Midbrain (tissue), 1 donor: ENCODE measurements around the gene SERP2.

Source experiments
- DNase-seq: peaks from one replicate; lab custom pipeline; 2025; lab: John Stamatoyannopoulos, UW

SERP2 gene

DNA sequence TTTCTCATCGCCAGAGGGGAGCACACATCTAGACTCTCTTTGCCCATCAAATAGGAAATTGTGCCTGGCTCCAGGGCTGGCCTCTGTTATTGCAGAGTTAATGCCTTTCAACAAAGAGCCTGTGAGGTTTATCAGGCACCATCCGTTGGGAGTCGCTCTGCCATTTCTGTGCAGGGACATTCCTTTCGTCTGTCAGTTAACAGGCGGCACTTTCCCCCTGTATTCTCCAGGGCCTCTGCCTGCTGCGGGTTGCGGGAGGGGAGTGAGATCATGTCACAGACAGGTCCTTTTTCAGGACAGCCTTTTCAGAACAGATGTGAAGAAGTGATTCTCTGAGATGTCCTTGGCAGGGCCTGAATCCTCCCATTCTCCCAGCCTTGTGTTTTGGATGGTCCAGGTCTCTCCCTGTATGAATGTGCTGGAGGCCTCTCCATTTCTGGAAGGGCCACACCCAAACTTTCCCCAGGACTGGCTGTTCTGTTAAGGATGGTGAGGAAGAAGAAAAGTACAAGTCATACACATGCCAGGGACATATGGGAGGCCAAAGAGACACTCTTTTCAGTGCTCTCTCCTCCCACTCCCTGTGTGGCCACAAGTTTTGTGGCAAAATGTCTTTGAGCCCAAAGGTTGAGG lies 14.9 kb downstream of the SERP2 start:
- no peak for DNase-seq

DNA sequence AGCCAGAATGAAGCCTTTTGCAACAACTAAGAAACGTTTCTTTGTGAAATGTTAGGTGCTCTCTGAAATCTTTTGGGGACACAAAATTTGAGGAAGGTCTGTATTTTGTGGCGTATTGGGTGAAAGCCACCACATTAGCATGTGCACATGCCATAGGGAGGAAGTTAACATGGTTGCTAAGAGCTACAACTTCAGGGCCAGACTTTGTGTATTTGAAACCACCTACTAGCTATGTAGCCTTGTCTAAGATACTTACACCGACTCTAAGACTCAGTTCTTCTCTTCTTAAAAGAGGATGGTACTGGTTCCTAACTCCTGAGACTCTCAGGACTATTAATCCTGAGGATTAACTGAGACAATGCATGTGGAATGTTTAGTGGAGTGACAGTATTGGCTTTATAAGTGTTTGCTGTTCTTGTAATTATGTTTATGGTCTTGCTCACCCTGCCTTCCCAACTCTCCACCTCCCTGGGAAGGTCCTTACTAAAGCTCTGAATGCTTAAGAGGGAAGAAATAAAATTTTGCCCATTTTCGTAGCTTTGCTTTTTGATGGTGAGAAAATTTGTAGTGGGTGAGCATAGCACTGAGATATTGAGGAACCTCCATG lies 15.5 kb downstream of the SERP2 start:
- no peak for DNase-seq

DNA sequence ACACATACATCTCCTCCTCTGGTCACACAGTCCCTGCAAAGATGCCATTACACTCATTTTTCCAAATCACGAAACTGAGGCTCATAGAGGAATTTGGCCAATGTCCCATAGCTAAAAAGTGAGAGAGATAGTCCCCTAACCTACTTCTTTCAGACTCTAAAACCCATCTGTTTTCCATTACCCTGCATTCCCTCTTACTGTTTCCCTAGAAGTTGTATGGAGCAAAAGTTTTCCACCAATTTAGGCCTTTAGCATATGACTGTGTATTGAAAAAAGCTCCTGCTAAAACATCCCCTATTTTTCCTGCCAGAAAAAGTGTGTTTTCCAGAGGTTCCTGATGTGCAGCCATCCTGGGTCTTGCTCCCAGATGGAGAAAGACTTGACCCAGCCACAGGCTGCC lies 16.3 kb downstream of the SERP2 start:
- no peak for DNase-seq

DNA sequence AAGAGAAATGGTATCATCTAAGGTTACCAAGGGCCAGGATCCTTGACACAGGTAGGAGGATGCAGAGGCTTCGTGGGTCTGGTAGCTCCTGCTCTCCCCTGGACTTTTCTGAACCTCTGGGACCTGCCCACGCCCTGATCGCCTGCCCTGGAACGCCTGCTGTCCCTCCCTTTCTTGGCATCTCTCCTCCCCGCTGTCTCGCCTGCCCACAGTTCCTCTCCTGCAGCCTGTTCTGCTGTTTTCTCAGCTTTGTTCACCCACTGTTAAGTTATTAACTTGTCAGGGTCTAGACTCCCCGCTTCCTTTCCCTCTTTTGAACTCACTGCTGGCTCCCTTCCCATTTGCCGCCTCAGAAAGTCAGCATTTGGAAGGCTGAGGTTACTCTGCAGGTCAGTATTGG lies 19.8 kb downstream of the SERP2 start:
- DNase-seq = no peak

DNA sequence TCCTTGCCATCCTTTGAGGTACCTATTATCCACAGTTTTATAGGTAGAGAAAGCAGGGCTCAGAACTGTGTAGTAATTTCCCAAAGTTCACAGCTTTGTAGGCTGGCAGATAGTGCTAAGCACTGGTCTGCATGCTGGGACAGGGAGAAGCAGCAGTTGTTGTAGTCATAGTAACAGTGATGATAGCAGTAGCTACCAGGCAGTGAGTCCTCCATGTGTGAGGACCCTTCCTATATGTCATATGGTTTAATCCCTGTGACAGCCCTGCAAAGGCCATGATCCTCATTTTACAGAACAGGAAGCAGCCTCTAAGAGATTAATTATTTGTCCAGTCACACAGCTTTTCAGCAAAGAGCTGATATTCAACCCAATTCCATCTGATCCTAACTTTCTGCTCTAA lies 21.0 kb downstream of the SERP2 start:
- DNase-seq = no peak

DNA sequence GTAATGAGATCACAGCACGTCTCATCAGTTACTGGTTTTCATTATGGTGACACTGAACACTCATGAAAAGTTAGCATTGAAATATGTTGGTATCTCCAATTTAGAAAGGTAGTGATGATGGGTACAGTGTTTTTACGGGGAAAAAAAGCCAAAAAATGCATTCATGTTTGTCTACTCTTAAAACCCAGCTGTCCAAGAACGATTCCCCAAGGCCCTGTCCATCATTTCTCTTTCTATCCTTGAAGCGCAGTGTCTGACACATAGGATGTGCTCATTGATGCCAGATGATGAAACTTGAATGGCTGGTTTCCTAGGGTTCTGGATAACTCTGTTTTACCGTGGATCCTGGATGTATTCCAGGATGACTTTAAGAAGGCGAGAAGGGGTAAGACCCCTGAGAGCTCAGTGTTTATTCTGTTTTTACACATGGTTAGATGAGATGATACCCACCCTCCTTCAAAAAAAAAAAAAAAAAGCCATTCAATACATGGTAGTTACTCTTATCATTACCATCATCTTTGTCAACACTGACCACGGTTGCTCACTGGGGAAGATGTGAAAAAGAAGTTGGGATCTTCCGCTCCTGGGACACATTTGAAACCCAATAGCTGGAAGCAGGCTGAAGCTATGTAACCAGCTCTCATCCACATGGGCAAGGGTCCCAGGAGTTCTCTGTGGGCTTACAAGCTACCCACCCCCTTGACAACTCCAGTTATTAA lies 22.5 kb downstream of the SERP2 start:
- DNase-seq = no peak

DNA sequence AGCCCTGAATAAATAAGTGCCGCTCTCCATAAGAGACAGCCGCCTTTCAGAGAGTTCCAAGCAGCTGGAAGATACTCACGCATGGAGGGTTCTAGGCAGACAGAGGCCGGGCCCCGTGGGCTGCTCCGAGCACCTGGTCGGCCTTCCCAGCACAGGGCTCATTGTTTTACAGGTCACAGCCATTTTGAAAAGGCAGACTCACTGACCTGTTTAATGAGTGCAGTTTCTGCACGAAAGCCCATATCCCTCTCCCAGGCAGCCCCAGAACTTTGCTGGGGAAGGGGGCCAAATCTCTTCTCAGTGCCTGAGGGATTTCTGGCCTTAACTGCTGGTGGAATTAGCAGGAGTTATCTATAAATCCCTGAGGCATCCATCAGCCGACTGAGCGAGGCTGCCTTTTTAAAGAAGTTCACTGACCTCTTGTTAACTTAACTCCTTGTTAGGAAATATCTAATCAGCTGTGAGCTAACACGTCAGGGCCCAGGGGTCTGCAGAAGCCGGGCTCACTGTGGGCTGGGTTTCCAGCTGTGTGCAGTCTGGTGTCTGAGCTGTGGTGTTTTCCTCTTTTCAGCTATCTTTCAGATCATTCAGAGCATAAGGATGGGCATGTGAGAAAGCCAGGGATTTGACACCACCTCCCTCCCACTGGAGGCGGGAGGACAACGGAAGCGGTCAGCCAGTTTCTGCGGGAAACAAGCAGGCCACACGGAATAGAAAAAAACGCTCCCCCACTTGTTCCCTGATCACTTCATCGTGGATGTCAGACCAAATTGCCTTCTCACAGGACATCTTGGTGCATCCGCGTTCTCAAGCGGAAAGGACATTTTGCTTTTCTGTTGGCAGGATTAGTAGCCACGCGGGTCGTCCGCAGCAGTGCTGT lies 23.3 kb downstream of the SERP2 start:
- peak; percentile 34 for DNase-seq

DNA sequence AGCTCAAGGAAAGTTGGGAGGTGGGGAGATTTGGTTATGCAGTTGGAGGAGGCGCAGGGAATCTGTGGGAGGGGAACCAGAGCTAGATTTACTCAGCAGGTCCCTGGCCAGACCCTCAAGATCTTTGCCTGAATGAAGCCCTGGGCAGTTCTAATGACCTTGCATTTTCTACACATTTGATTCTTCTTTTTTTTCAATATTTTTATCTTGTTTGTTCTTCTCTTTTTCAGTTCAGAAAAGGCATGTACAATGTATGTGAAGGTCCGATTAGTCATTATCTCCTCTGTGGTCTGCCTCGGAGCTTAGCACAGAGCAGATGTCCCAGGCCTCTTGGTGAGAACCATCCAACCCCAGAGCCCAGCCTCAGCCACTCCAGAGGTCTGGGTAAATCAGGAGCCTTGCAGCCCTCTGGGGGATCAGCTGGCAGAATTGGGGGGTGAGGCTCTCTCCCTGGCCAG lies 24.2 kb downstream of the SERP2 start:
- DNase-seq = no peak

DNA sequence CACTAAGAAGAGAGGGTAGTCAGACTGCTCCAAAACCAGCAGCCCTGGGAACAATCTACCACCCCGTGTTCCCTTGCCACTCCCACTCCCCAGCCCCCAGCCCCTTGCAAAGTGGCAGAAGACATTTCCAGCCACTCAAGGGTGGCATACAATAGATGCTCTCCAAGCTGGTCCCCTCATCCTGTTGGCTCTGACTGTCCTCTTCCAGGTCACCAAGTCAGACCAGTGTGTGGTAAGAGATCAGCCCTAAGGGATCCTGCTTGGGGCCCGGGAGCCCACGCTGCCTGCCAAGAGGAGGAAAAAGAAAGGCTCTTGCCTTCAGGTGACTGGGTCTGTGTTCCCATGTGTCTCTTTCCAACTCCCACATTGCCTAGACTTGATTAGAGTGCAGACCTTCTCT lies 25.0 kb downstream of the SERP2 start:
- DNase-seq = no peak

DNA sequence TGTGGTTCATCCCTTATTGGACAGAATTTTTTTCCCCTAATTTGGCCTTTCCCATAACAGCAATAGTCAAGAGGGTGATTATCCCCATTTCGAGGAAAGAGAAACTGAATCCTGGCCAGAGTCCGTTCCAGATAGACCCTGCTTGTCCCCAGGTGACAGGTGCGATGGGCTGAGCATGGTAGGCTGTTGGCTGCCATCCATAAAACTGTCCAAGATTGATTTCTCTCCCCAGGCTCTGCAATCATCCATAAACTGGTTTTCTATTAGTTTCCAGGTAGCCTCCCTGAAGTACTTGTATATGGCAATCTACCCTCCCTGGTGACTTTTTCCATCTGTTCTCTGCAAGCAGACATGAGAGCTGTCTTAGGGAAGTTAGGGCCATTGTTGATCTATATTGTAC lies 25.4 kb downstream of the SERP2 start:
- DNase-seq = no peak

DNA sequence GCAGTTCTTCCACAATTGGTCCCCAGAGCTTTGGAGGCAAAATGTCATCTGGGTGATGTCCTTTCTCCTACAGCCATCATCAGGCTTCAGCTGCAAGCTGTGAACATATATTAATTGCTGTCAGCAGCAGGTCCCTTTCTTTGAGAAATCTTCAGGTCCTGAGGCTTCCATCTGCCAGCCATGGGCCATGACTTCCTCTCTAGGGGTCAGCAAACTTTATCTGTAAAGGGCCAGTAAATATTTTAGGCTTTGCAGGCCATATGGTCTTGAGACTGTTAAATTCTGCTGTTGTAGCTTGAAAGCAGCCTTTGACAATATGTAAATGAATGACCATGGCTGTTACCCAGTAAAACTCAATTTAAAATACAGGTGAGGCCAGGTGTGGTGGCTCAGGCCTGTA lies 27.1 kb downstream of the SERP2 start:
- no peak for DNase-seq

DNA sequence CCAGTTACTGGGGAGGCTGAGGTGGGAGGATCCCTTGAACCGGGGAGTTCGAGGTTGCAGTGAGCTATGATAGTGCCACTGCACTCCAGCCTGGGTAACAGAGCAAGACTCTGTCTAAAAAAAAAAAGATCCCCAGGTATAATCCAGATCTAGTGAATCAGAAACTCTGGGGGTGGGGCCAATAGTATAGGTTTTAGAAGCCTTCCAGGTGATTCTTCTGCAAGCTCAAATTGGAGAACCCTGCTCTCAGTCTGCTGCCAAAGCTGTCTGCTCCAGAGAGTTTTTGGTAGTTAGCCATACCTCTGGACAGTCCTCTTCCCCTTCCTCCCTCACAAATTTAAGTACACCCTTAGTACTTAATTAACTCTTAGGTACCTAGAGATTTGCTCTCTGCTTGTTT lies 28.0 kb downstream of the SERP2 start:
- DNase-seq = no peak

DNA sequence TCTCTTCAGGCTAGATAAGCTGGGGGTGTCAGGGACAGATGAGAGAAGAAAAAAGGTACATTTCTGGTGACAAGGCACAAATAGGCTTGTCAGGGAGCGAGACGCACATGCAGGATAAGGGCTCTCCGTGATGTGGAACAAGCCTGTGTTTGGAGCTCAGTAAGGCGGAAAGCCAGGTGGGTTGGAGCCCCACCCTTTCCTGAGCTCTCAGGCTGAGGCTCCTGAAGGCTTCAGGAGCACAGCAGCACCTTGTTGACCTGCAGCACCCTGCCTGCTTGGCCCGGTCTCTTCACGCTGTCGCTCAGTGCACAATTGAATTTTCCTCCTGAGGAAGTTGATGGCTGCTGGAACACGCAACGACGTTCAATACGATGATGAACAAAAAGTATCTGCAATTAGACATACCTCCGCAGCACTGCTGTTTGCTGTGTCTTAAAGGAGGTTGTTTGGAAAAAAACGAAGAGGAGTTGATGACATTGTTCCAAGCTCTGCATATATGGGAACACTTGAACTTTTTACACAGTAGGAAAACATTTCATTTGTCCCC lies 29.3 kb downstream of the SERP2 start:
- no peak for DNase-seq

DNA sequence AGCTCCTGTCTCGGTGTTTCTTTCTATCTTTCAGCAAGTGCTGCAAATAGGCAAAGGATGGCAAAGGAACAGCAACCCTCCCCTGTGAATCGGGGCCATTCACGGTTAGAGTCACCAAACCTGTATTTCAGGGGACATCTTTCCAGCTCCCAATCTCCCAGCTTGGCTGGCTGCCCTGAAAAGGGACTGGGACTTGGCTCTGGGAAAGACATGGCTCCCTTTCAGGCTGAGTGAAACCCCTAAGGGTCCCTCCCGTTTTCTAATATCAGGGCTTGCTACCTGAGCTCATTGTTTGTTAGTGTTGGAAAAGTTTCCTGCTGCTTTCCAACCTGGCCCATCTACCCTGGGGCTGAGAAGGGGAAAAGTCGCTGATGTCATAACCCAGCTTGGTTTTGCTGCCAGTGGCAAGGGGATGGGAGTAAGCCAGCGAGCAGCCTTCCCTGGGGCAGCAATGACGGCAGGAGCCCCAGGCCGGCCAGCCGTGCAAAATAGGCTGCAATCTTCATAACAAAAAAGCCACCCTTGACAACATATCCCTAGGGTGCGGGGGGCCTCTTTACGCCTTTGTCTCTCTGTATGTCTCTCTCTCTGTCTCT lies 29.9 kb downstream of the SERP2 start:
- no peak for DNase-seq

DNA sequence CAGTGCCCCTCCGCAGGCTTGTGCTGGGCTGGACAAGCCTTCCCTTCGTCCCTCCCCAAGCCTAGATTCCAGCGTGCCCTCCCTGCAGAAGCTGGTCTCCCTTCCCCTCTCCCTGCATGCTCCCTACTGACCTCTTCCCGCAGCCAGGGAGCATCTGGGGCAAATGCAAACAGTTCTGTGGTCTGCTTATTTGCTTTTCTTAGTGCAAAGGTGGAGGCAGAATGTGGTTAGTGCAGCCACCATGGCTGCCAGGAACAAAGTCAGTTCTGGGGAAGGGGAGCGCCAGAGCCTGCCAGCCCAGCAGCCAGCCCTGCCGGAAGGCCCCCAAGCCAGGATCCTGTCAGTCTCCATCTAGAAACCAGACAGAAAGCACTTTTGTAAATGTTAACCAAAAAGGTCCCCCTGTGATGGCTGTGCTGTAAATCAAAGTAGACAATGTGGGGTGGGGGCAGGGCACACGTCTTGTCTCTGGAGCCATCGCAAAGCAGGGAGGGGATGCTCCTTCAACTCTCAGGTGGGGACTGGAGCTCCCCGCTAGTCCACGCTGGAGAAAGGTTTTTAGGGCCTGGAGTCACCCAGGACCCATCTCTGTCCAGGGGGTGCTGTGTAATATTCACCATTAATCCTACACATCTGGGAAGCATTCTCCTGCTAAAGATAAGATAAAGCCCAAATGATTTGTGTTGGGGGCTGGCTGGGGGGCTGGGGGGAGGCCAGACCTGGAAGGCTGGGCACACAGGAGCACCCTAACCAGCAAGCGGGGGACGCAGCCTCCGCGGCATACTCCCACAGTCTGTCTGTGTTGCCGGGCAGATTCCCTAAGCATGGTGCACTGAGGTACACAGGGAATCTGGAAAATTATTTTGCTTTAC lies 30.9 kb downstream of the SERP2 start:
- no peak for DNase-seq

DNA sequence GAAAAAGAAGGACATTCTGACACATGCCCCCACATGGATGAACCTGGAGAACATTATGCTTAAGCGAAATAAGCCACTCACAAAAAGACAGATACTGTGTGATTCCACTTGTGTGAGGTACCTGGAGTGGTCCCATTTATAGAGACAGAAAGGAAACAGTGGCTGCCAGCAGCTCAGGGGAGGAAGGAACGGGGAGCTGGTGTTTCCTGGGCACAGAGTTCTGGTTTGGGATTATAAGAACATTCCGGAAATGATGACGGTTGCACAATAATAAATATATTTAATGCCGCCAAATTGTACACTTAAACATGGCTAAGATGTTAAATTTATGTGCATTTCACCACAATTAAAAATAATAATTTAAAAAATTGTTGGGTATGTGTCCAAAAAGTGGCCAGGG lies 33.0 kb downstream of the SERP2 start:
- DNase-seq = no peak

DNA sequence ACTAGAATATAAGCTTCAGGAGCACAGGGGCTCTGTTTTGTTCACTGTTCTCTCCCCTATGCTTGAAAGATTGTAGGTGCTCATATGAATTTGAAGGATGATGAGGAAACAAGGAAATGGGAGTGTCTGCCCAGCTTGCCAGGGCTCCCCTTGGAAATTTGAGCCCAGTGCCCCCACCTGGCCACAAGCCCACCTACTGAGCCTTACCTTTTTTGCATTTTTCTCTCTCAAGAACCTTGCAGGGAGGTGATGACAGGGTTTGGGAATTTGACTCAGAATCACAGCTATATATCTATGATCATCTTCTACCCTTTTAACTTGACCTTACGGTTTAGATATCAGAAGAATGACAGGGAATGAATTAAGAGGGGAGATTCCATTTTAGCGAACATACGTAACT lies 33.8 kb downstream of the SERP2 start:
- DNase-seq = no peak

DNA sequence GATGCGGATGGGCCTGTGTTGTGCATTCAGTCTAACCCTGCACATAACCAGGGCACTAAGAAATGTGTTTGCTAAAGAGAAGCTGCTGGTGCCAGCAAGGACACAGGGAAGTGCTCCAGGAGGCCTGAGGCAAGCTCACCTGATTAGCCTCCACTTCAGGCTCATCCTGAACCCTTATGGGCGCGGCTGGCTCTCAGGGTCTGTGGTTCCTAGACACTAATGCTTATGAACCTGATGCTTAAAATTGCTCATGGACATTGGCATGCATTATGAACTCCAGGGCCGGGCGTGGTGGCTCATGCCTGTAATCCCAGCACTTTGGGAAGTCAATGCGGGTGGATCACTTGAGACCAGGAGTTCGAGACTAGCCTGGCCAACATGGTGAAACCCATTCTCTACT lies 34.3 kb downstream of the SERP2 start:
- DNase-seq = no peak

DNA sequence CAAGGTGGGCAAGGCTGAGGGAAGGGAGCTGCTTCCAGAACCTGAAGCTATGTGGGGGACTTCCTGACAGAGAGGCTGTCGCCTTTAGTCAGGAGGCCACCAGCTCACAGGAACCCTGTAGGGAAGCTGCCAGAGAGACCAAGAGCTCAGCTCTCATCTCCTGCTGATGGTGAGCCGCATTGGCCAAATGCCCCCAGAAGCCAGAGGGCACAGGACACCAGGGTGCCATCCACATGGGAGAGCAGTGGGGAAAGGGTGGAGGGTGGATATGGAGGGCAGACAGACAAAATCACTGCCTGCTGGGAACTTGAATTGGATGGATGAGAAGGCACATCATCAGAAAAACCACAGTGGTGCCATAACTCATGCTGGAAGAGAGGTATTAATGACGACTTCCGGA lies 36.0 kb downstream of the SERP2 start:
- no peak for DNase-seq

DNA sequence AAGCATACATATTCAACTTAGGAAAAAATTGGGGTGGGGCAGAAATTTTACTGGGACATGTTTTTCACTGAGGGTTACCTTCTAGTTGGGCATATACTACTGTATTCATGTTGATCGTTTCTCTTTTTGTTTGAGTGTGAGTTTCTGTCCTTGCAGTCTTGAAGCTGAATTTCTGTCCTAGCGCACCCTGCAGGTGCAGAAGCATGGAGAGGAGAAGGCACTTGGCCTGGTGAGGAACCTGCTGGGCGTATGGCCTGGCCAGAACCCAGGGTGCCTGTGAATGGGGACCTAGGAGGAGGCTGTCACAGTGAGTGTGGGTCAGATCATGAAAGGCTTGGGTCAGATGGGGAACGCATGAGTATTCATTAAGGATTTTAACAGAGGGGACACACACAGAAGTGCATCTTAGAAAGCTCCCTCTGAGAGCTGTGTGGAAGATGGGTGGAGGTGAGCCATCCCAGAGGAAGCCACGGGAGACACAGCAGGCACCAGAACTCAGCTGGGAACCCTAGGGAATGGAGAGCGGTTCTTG lies 36.8 kb downstream of the SERP2 start:
- no peak for DNase-seq

DNA sequence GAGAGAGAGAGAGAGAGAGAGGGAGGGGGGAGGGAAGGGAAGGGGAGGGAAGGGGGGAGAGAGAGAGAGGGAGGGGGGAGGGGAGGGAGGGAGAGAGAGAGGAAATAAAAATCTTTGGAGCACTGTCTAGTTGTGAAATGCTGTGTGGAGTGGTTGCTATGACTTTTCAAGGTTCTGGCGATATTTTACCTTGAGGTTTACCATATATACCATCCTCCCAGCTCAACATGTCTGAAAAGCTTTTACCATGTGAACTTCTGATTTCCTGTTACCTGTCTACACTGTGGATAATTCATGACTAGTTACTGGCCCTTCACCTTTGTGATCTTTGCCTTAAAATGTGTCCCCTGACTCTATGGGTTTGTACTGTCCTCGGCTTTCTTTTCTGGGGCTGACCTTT lies 38.2 kb downstream of the SERP2 start:
- no peak for DNase-seq
